A549 (cell line): ENCODE results near the gene IL9R. TPM values are rescaled to one million over a fixed set of nuclear protein-coding genes. Genes with fewer than 3 reads are reported as not detected.

Experiments
- ATAC-seq, 2 experiments: fragments of 200-7000 bp in 1 of 2; fragments of >200 bp in 1 of 2; cut with Nextera tagmentation in 1 of 2; cut with Tn5 transposase in 1 of 2; 3 replicates each; pipeline versions ENCODE4 v1.8.0 to v1.9.1; 2018 to 2020; ENCODE audit warnings: mild to moderate bottlenecking in 1 of 2, moderate library complexity in 1 of 2
- CTCF ChIA-PET: fragments of 300-600 bp; sonication (Branson Sonifier 250); formaldehyde crosslinking; extraction: SDS; loops from one replicate; lab custom pipeline; 2021; ENCODE audit warnings: antibody characterized with exemption, inconsistent platforms; lab: Yijun Ruan, JAX
- POLR2A ChIA-PET: fragments of 350-600 bp; formaldehyde crosslinking; extraction: SDS; loops from one replicate; lab custom pipeline; 2021; ENCODE audit warnings: antibody characterized with exemption, inconsistent platforms; lab: Yijun Ruan, JAX
- DNase-seq, 2 experiments: peaks; one replicate each; pipeline versions ENCODE4 v3.0.0 to v3.0.0-alpha.2; 2011 to 2016; ENCODE audit warnings: low read depth in 1 of 2, low spot score in 1 of 2
- FAIRE-seq: peaks from 2 replicates; lab custom pipeline; 2011; peaks lifted over from hg19 to GRCh38; lab: Jason Lieb, UNC
- H3K27ac ChIP-seq, 2 experiments: fragments of >200 bp; sonication (Bioruptor Twin); formaldehyde crosslinking; 3 replicates each; pipeline ENCODE4 v1.5.1; 2016 to 2017
- H3K4me1 ChIP-seq: fragments of >200 bp; sonication (Bioruptor Twin); formaldehyde crosslinking; 3 replicates; pipeline ENCODE4 v1.6.1; 2016
- H3K4me2 ChIP-seq: fragments of >200 bp; sonication (Bioruptor Twin); formaldehyde crosslinking; 3 replicates; pipeline ENCODE4 v1.6.1; 2016
- H3K4me3 ChIP-seq: fragments of >200 bp; sonication (Bioruptor Twin); formaldehyde crosslinking; 3 replicates; pipeline ENCODE4 v1.5.1; 2016
- H3K9me3 ChIP-seq: fragments of >200 bp; sonication (Bioruptor Twin); formaldehyde crosslinking; 3 replicates; pipeline ENCODE4 v1.6.1; 2016
- ATOH8 ChIP-seq: fragments of 250-450 bp; sonication (Bioruptor Pico); IDR thresholded peaks from 2 replicates; pipeline ENCODE4 v1.5.0; 2020; ENCODE audit warnings: low read depth, mild to moderate bottlenecking, moderate library complexity
- CBX2 ChIP-seq: fragments of 200-600 bp; sonication (generic); IDR thresholded peaks from 2 replicates; pipeline ENCODE4 v1.6.1; 2016; ENCODE audit warnings: low read depth, mild to moderate bottlenecking, borderline replicate concordance
- CTCF ChIP-seq: fragments of >200 bp; sonication (Bioruptor Twin); formaldehyde crosslinking; IDR thresholded peaks from 3 replicates; pipeline ENCODE4 v1.5.1; 2016
- E2F6 ChIP-seq: IDR thresholded peaks from 2 replicates; pipeline ENCODE4 v1.6.1; 2012; ENCODE audit warnings: low read depth, borderline replicate concordance
- EHMT2 ChIP-seq: fragments of 200-600 bp; sonication (generic); IDR thresholded peaks from 2 replicates; pipeline ENCODE4 v1.6.1; 2016; ENCODE audit warnings: antibody characterized with exemption, low read depth, mild to moderate bottlenecking, moderate library complexity
- FOSB ChIP-seq: fragments of 250-450 bp; sonication (Bioruptor Pico); IDR thresholded peaks from 2 replicates; pipeline ENCODE4 v1.5.0; 2020; ENCODE audit warnings: mild to moderate bottlenecking, moderate library complexity
- FOXS1 ChIP-seq: fragments of 250-450 bp; sonication (Bioruptor Pico); IDR thresholded peaks from 2 replicates; pipeline ENCODE4 v1.5.0; 2020; ENCODE audit warnings: mild to moderate bottlenecking, moderate library complexity
- HDAC2 ChIP-seq: fragments of 200-600 bp; sonication (generic); IDR thresholded peaks from 2 replicates; pipeline ENCODE4 v1.6.1; 2016
- HES2 ChIP-seq: fragments of >200 bp; sonication (Bioruptor Twin); formaldehyde crosslinking; IDR thresholded peaks from 2 replicates; pipeline ENCODE4 v1.6.1; 2016
- JUNB ChIP-seq: fragments of >200 bp; sonication (Bioruptor Twin); formaldehyde crosslinking; IDR thresholded peaks from 2 replicates; pipeline ENCODE4 v1.6.1; 2016
- KDM1A ChIP-seq: fragments of 200-600 bp; sonication (generic); IDR thresholded peaks from 2 replicates; pipeline ENCODE4 v1.6.1; 2016; ENCODE audit warnings: low read depth, mild to moderate bottlenecking
- MAFK ChIP-seq: fragments of 450-650 bp; IDR thresholded peaks from 2 replicates; pipeline ENCODE4 v1.6.1; 2014; ENCODE audit not compliant: partially characterized antibody
- MAX ChIP-seq: IDR thresholded peaks from 2 replicates; pipeline ENCODE4 v1.6.1; 2012
- MAZ ChIP-seq: fragments of 150-350 bp; IDR thresholded peaks from 2 replicates; pipeline ENCODE4 v1.6.1; 2014; ENCODE audit warnings: antibody characterized with exemption, low read depth, low read length, borderline replicate concordance
- MYC ChIP-seq: IDR thresholded peaks from 2 replicates; pipeline ENCODE4 v1.6.1; 2012; ENCODE audit warnings: mild to moderate bottlenecking, inconsistent platforms, low read length, improper control_type of control experiment, borderline replicate concordance
- NFE2L2 ChIP-seq: fragments of 150-350 bp; conservative IDR thresholded peaks from 2 replicates; pipeline ENCODE4 v1.6.1; 2014; ENCODE audit warnings: low read length
- NPAS2 ChIP-seq: fragments of 250-450 bp; sonication (Bioruptor Pico); IDR thresholded peaks from 2 replicates; pipeline ENCODE4 v1.8.0; 2022; ENCODE audit warnings: mild to moderate bottlenecking, moderate library complexity, borderline replicate concordance
- PBX3 ChIP-seq: IDR thresholded peaks from 2 replicates; pipeline ENCODE4 v1.6.1; 2012
- PHF8 ChIP-seq: fragments of 200-600 bp; sonication (generic); IDR thresholded peaks from 2 replicates; pipeline ENCODE4 v1.6.1; 2016; ENCODE audit warnings: low read depth, mild to moderate bottlenecking, antibody characterized with exemption, moderate library complexity, borderline replicate concordance
- RCOR1 ChIP-seq: fragments of 150-350 bp; IDR thresholded peaks from 2 replicates; pipeline ENCODE4 v1.6.1; 2014; ENCODE audit warnings: antibody characterized with exemption, low read length, low read depth
- REST ChIP-seq: fragments of 200-600 bp; sonication (generic); IDR thresholded peaks from 2 replicates; pipeline ENCODE4 v1.6.1; 2016; ENCODE audit warnings: antibody characterized with exemption, mild to moderate bottlenecking, moderate library complexity
- SREBF2 ChIP-seq: fragments of 450-650 bp; IDR thresholded peaks from 2 replicates; pipeline ENCODE4 v1.6.1; 2014; ENCODE audit warnings: mild to moderate bottlenecking, moderate library complexity
- TP53 ChIP-seq: fragments of 250-450 bp; sonication (Bioruptor Pico); IDR thresholded peaks from 2 replicates; pipeline ENCODE4 v1.5.0; 2021; ENCODE audit warnings: mild to moderate bottlenecking, moderate library complexity
- ZFP36 ChIP-seq: fragments of 450-650 bp; IDR thresholded peaks from 2 replicates; pipeline ENCODE4 v1.6.1; 2014; ENCODE audit warnings: borderline replicate concordance; ENCODE audit not compliant: partially characterized antibody
- WGBS: methylation state at CpG from one replicate; pipeline ENCODE4 v1.1.6; 2017; ENCODE audit errors: missing lambda C conversion rate; 5-methylcytosine and 5-hydroxymethylcytosine counted together
- polyA minus RNA-seq: library from RNA; depleted of rRNA, polyadenylated mRNA; stranded (reverse); fragments of >200 nt; gene quantifications from 2 replicates; pipeline ENCODE4 v1.2.3, GENCODE V29; 2011; rRNA and poly(A)+ RNA removed
- polyA plus RNA-seq, 4 experiments: library from polyadenylated mRNA; depleted of rRNA in 3 of 4; stranded (reverse); fragments of >200 nt; fragmentation: RNase III in 1 of 4; extraction: RNeasy Plus Mini Kit Qiagen cat#74134 plus additional on column Dnase treatment in 1 of 4; gene quantifications; 2 replicates in 3 of 4; 3 replicates in 1 of 4; pipeline ENCODE4 v1.2.3, GENCODE V29; 2011 to 2017

IL9R gene
- 0.05 and 0.06 TPM in 2 replicates for polyA plus RNA-seq (2011; rRNA removed)
- 0.08 and 0.25 TPM in 2 replicates for polyA plus RNA-seq (2012; cell fraction: cytosol; rRNA removed)
- polyA plus RNA-seq (2012; cell fraction: nucleus; rRNA removed), result 1.3 and 1.6 TPM in 2 replicates
- 0.12 to 0.13 TPM (median 0.13 TPM) in 3 replicates for polyA plus RNA-seq (2017; fragmentation: RNase III; extraction: RNeasy Plus Mini Kit Qiagen cat#74134 plus additional on column Dnase treatment)
- polyA minus RNA-seq, result not detected in 2 replicates

- no peak for TF ChIP-seq MYC
- no peak for TF ChIP-seq MAX
- no peak for DNase-seq
- H3K9me3 ChIP-seq, result no peaks in the 10 kb centered on the region
- H3K4me1 ChIP-seq, result no peaks in the 10 kb centered on the region
- H3K4me3 ChIP-seq, result no peak within 1 kb of the TSS
- ChIA-PET POLR2A (no interaction called here), CTCF (no interaction called here)
- WGBS, result 47% methylated on average over 5 of the region's 5 CpGs
- FAIRE-seq, result no peak
- H3K27ac ChIP-seq, result no peak within 1 kb of the TSS
- H3K4me2 ChIP-seq, result no peak within 1 kb of the TSS
- no peak for ATAC-seq
Measured at GRCh38 chrX:155997436-155997835, at the start of gene IL9R. TSS of gene IL9R (plus strand) at chrX:155997696. CDS start at chrX:155997760, 64 bp downstream.

GRCh38 chrX:155949098-155949497, 48.4 kb upstream of the IL9R start:
- FAIRE-seq (no peak), ATAC-seq (no peak)
- no peaks in the 10 kb centered on the region for H3K4me1 ChIP-seq
- H3K27ac ChIP-seq, result no peak overlapping the region
- 59% methylated on average over 2 of the region's 2 CpGs for WGBS
- CTCF ChIA-PET, result no interaction called here
- TF ChIP-seq MAZ (no peak), ATOH8 (CRISPR knock-in tag) (no peak), JUNB (no peak), E2F6 (no peak), SREBF2 (no peak), PBX3 (no peak), TP53 (CRISPR knock-in tag) (no peak), CBX2 (no peak), MAFK (no peak), NFE2L2 (no peak), MYC (no peak), ZFP36 (no peak), CTCF (no peak), PHF8 (no peak), EHMT2 (no peak)
- TF ChIP-seq, all 56 proteins: peak for 0
- no peak overlapping the region for H3K4me2 ChIP-seq
- DNase-seq, result no peak
- H3K9me3 ChIP-seq, result no peaks in the 10 kb centered on the region
- H3K4me3 ChIP-seq, result no peak overlapping the region
- POLR2A ChIA-PET, result no interaction called here

GRCh38 chrX:155951237-155951789, 46.2 kb upstream of the IL9R start:
- no peaks in the 10 kb centered on the region for H3K4me1 ChIP-seq
- WGBS, result 35% methylated on average over 3 of the region's 3 CpGs
- no peak overlapping the region for H3K4me3 ChIP-seq
- FAIRE-seq, result no peak
- POLR2A ChIA-PET, result no interaction called here
- DNase-seq, result no peak
- no peak overlapping the region for H3K4me2 ChIP-seq
- ATAC-seq, result no peak
- H3K9me3 ChIP-seq, result no peaks in the 10 kb centered on the region
- no peak overlapping the region for H3K27ac ChIP-seq
- CTCF ChIA-PET, result no interaction called here
- TF ChIP-seq REST (no peak), HDAC2 (no peak), FOSB (CRISPR knock-in tag) (no peak), HES2 (no peak), KDM1A (no peak), FOXS1 (CRISPR knock-in tag) (no peak), NPAS2 (CRISPR knock-in tag) (no peak), PBX3 (no peak), RCOR1 (no peak)
